Mesenchymal stem cell (in vitro differentiated cells and primary cell): ENCODE measurements around the gene ABCC9.

Source experiments
- DNase-seq: peaks from one replicate; pipeline ENCODE4 v3.0.0-alpha.2; 2013
- H2AFZ ChIP-seq: one replicate; pipeline ENCODE4 v1.6.1; 2013; ENCODE audit warnings: low read depth, mild to moderate bottlenecking, control low read depth, inconsistent platforms, low read length, moderate library complexity
- H2AK5ac ChIP-seq: 2 replicates; pipeline ENCODE4 v1.6.1; 2013; ENCODE audit warnings: low read length, moderate library complexity, mild to moderate bottlenecking, inconsistent platforms; ENCODE audit not compliant: severe bottlenecking
- H2BK120ac ChIP-seq: one replicate; pipeline ENCODE4 v1.6.1; 2013; ENCODE audit warnings: low read depth, mild to moderate bottlenecking, inconsistent platforms, low read length, moderate library complexity
- H2BK12ac ChIP-seq, 2 experiments: one replicate each; pipeline ENCODE4 v1.6.1; 2013; ENCODE audit warnings: inconsistent platforms in 2 of 2, low read length in 2 of 2, mild to moderate bottlenecking in 2 of 2, moderate library complexity in 2 of 2, control low read depth in 1 of 2
- H2BK15ac ChIP-seq: one replicate; pipeline ENCODE4 v1.6.1; 2013; ENCODE audit warnings: mild to moderate bottlenecking, low read depth, inconsistent platforms; ENCODE audit not compliant: poor library complexity, severe bottlenecking
- H2BK5ac ChIP-seq: 2 replicates; pipeline ENCODE4 v1.6.1; 2013; ENCODE audit warnings: low read depth, mild to moderate bottlenecking, low read length, control low read depth, inconsistent platforms; ENCODE audit not compliant: poor library complexity, severe bottlenecking
- H3K14ac ChIP-seq, 2 experiments: one replicate each; pipeline ENCODE4 v1.6.1; 2013; ENCODE audit warnings: inconsistent platforms in 2 of 2, low read length in 2 of 2, control low read depth in 1 of 2, mild to moderate bottlenecking in 1 of 2, moderate library complexity in 1 of 2
- H3K18ac ChIP-seq, 2 experiments: one replicate each; pipeline ENCODE4 v1.6.1; 2013; ENCODE audit warnings: inconsistent platforms in 2 of 2, low read length in 2 of 2, control low read depth in 1 of 2, low read depth in 1 of 2, mild to moderate bottlenecking in 1 of 2
- H3K23ac ChIP-seq, 2 experiments: one replicate each; pipeline ENCODE4 v1.6.1; 2013; ENCODE audit warnings: inconsistent platforms in 2 of 2, low read length in 2 of 2, mild to moderate bottlenecking in 2 of 2, moderate library complexity in 2 of 2, control low read depth in 1 of 2
- H3K27ac ChIP-seq: 2 replicates; pipeline ENCODE4 v1.5.1; 2013; ENCODE audit warnings: mild to moderate bottlenecking, moderate library complexity, low read length, control low read depth, inconsistent platforms; ENCODE audit not compliant: poor library complexity, severe bottlenecking
- H3K27me3 ChIP-seq, 2 experiments: 2 replicates each; pipeline versions ENCODE4 v1.6.1 to v1.7.0; 2013; ENCODE audit warnings: low read length in 2 of 2, mild to moderate bottlenecking in 2 of 2, moderate library complexity in 2 of 2, control low read depth in 1 of 2, inconsistent platforms in 1 of 2; ENCODE audit not compliant: control insufficient read depth in 1 of 2, insufficient read depth in 1 of 2
- H3K36me3 ChIP-seq, 2 experiments: 2 replicates each; pipeline versions ENCODE4 v1.6.1 to v1.7.0; 2013; ENCODE audit warnings: low read length in 2 of 2, control low read depth in 1 of 2, inconsistent platforms in 1 of 2, low read depth in 1 of 2, mild to moderate bottlenecking in 1 of 2; ENCODE audit not compliant: insufficient read depth in 2 of 2, control insufficient read depth in 1 of 2
- H3K4ac ChIP-seq, 2 experiments: one replicate each; pipeline ENCODE4 v1.6.1; 2013; ENCODE audit warnings: inconsistent platforms in 2 of 2, low read length in 2 of 2, mild to moderate bottlenecking in 2 of 2, moderate library complexity in 2 of 2, control low read depth in 1 of 2, low read depth in 1 of 2
- H3K4me1 ChIP-seq: 2 replicates; pipeline ENCODE4 v1.6.1; 2013; ENCODE audit warnings: low read depth, low read length, control low read depth; ENCODE audit not compliant: control insufficient read depth, insufficient read depth
- H3K4me2 ChIP-seq: 2 replicates; pipeline ENCODE4 v1.6.1; 2013; ENCODE audit warnings: low read length, mild to moderate bottlenecking, inconsistent platforms; ENCODE audit not compliant: poor library complexity, severe bottlenecking
- H3K4me3 ChIP-seq, 2 experiments: 2 replicates each; pipeline versions ENCODE4 v1.5.1 to v1.7.0; 2013; ENCODE audit warnings: low read length in 2 of 2, mild to moderate bottlenecking in 2 of 2, control low read depth in 1 of 2, low read depth in 1 of 2; ENCODE audit not compliant: insufficient read depth in 1 of 2
- H3K79me1 ChIP-seq: replicated peaks from 2 replicates; pipeline ENCODE4 v1.6.1; 2013; ENCODE audit warnings: mild to moderate bottlenecking, control low read depth, low read length, inconsistent platforms; ENCODE audit not compliant: poor library complexity, severe bottlenecking
- H3K9ac ChIP-seq: 2 replicates; pipeline ENCODE4 v1.7.0; 2013; ENCODE audit warnings: mild to moderate bottlenecking, low read length, moderate library complexity
- H3K9me3 ChIP-seq: 2 replicates; pipeline ENCODE4 v1.7.0; 2013; ENCODE audit warnings: mild to moderate bottlenecking, low read length; ENCODE audit not compliant: control insufficient read depth
- H4K8ac ChIP-seq: one replicate; pipeline ENCODE4 v1.6.1; 2013; ENCODE audit warnings: inconsistent platforms, mild to moderate bottlenecking, low read length, moderate library complexity
- H4K91ac ChIP-seq: one replicate; pipeline ENCODE4 v1.6.1; 2013; ENCODE audit warnings: mild to moderate bottlenecking, low read length, inconsistent platforms
- WGBS: methylation state at CpG from one replicate; pipeline ENCODE4 v1.1.7; 2013; ENCODE audit warnings: mixed read lengths; 5-methylcytosine and 5-hydroxymethylcytosine counted together

Gene ABCC9

DNA sequence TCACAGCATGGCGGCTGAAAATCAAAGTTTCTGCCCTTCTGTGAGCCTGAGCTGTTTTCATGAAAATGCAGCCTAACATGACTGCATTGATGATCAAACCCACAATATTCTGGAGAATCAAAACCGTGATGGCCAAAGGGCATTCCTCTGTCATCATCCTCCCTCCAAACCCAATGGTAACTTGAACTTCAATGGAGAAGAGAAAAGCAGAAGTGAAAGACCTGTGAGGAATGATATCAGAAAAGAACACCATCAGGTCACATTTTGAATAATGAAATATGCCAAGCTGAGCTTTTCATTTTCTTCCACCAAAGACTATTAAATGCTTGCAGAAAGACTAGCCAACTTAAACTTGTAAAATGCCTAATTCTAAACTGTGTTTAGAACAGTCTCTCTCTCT is 174.8 kb downstream of the ABCC9 start:
- Histone ChIP-seq H2AK5ac (no peak overlapping the region), H4K8ac (no peak overlapping the region), H3K9ac (no peak overlapping the region), H2BK12ac (no peak overlapping the region), H2AFZ (no peak overlapping the region), H3K27me3 (no peaks in the 10 kb centered on the region), H3K4me2 (no peak overlapping the region), H2BK15ac (no peak overlapping the region), H3K4ac (no peak overlapping the region), H2BK5ac (no peak overlapping the region), H3K14ac (no peak overlapping the region), H3K9me3 (no peaks in the 10 kb centered on the region), H3K4me3 (no peak overlapping the region), H3K18ac (no peak overlapping the region), H3K27ac (no peak overlapping the region), H3K79me1 (peaks cover 5% of the 10 kb centered on the region), H3K4me1 (no peaks in the 10 kb centered on the region), H2BK120ac (no peak overlapping the region), H3K36me3 (peaks cover 0 to 17% of the 10 kb centered on the region in 2 experiments), H3K23ac (no peak overlapping the region), H4K91ac (no peak overlapping the region)
- DNase-seq = no peak
- WGBS = 94% methylated on average over 1 of the region's 2 CpGs

- H3K27me3 ChIP-seq = no peaks in the 10 kb centered on the region
- peaks cover 5% of the 10 kb centered on the region for H3K79me1 ChIP-seq
- no peak for DNase-seq
- H2BK120ac ChIP-seq = no peak overlapping the region
- H3K9ac ChIP-seq = no peak overlapping the region
- H3K4ac ChIP-seq = no peak overlapping the region
- H3K36me3 ChIP-seq = peaks cover 0 to 17% of the 10 kb centered on the region in 2 experiments
- no peak overlapping the region for H4K91ac ChIP-seq
- no peak overlapping the region for H3K18ac ChIP-seq
- no peak overlapping the region for H3K23ac ChIP-seq
- no peak overlapping the region for H3K4me3 ChIP-seq
- H2AK5ac ChIP-seq = peak overlapping the region; percentile 70
- H3K27ac ChIP-seq = no peak overlapping the region
- H3K9me3 ChIP-seq = no peaks in the 10 kb centered on the region
- no peak overlapping the region for H2BK15ac ChIP-seq
- H3K4me1 ChIP-seq = no peaks in the 10 kb centered on the region
- 83% methylated on average over 4 of the region's 4 CpGs for WGBS
- no peak overlapping the region for H2BK12ac ChIP-seq
- H3K14ac ChIP-seq = no peak overlapping the region
- no peak overlapping the region for H3K4me2 ChIP-seq
- H2BK5ac ChIP-seq = no peak overlapping the region
- no peak overlapping the region for H4K8ac ChIP-seq
- no peak overlapping the region for H2AFZ ChIP-seq
Observed at GRCh38 chr12:21764950-21765349, 176.3 kb downstream of the ABCC9 start.

DNA sequence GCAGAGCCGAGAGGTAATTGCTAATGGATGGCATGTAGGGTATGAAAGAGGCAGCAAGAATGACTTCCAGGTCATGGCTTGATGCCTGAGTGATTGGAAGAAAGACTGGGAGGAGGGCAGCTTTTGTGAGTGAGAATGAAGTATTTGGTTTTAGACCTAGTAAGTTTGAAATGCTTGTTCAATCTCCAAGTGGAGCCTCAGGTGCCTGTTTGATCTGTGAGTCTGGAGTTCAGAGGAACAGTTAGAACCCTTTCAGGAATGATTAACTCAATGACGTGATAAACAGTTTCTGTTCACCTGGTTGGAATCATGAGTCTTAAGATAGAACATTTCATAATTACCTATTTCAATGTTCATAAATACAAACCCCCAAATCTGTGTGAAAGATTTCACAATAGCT is 177.2 kb downstream of the ABCC9 start:
- peaks cover 5% of the 10 kb centered on the region for H3K79me1 ChIP-seq
- no peaks in the 10 kb centered on the region for H3K9me3 ChIP-seq
- no peak overlapping the region for H2BK5ac ChIP-seq
- no peak overlapping the region for H2BK15ac ChIP-seq
- H3K23ac ChIP-seq = no peak overlapping the region
- no peaks in the 10 kb centered on the region for H3K27me3 ChIP-seq
- DNase-seq = no peak
- peaks cover 0 to 17% of the 10 kb centered on the region in 2 experiments for H3K36me3 ChIP-seq
- no peak overlapping the region for H2AFZ ChIP-seq
- no peak overlapping the region for H2AK5ac ChIP-seq
- no peak overlapping the region for H4K91ac ChIP-seq
- no peaks in the 10 kb centered on the region for H3K4me1 ChIP-seq
- no peak overlapping the region for H4K8ac ChIP-seq
- no peak overlapping the region for H2BK12ac ChIP-seq
- H3K18ac ChIP-seq = no peak overlapping the region
- no peak overlapping the region for H3K4ac ChIP-seq
- no peak overlapping the region for H3K4me3 ChIP-seq
- no peak overlapping the region for H2BK120ac ChIP-seq
- H3K27ac ChIP-seq = no peak overlapping the region
- H3K14ac ChIP-seq = no peak overlapping the region
- 81% methylated on average over 2 of the region's 2 CpGs for WGBS
- H3K9ac ChIP-seq = no peak overlapping the region
- no peak overlapping the region for H3K4me2 ChIP-seq

- 81% methylated on average over 2 of the region's 2 CpGs for WGBS
- Histone ChIP-seq H3K27me3 (no peaks in the 10 kb centered on the region), H2BK5ac (no peak overlapping the region), H3K36me3 (peaks cover 0 to 17% of the 10 kb centered on the region in 2 experiments), H3K4ac (no peak overlapping the region), H3K23ac (no peak overlapping the region), H3K9me3 (no peaks in the 10 kb centered on the region), H4K8ac (no peak overlapping the region), H3K4me3 (no peak overlapping the region), H3K4me1 (no peaks in the 10 kb centered on the region), H3K27ac (no peak overlapping the region), H2BK120ac (no peak overlapping the region), H3K14ac (no peak overlapping the region), H2BK15ac (no peak overlapping the region), H3K4me2 (no peak overlapping the region), H2BK12ac (no peak overlapping the region), H2AFZ (no peak overlapping the region), H4K91ac (no peak overlapping the region), H2AK5ac (no peak overlapping the region), H3K9ac (no peak overlapping the region), H3K18ac (no peak overlapping the region), H3K79me1 (peaks cover 5% of the 10 kb centered on the region)
- no peak for DNase-seq
Observed at GRCh38 chr12:21763531-21763930, 177.7 kb downstream of the ABCC9 start.
